HG03066 (cell line): Measurements from ENCODE around the gene TMEM98.
"Not testable (repeated sequence)": the region's sequence is repeated elsewhere in the genome, so short reads cannot be mapped to it uniquely, and the experiment has no call there.

Source experiments
- ATAC-seq: cut with Tn5 transposase; IDR thresholded peaks from one replicate; pipeline ENCODE4 v1.9.1; 2021; ENCODE audit warnings: low read depth; ENCODE audit not compliant: unreplicated experiment

The TMEM98 gene

GRCh38 chr17:32927724-32928585, at the start of gene TMEM98:
Gene TMEM98 (plus strand): TSS chr17:32928153. CDS start chr17:32931529, 3,376 bp downstream.
- ATAC-seq, result no peak

GRCh38 chr17:32878211-32878610, 49.7 kb upstream of the TMEM98 start:
- no peak for ATAC-seq

GRCh38 chr17:32879134-32879533, 48.8 kb upstream of the TMEM98 start:
- ATAC-seq, result no peak

GRCh38 chr17:32880671-32881453, 47.1 kb upstream of the TMEM98 start:
- ATAC-seq, result no peak

GRCh38 chr17:32882029-32882428, 45.9 kb upstream of the TMEM98 start:
- no peak for ATAC-seq

- no peak for ATAC-seq
Measured at GRCh38 chr17:32882734-32883133, 45.2 kb upstream of the TMEM98 start.

GRCh38 chr17:32886951-32887350, 41.0 kb upstream of the TMEM98 start:
- ATAC-seq, result not testable (repeated sequence)

GRCh38 chr17:32887410-32887809, 40.5 kb upstream of the TMEM98 start:
- ATAC-seq, result not testable (repeated sequence)

- ATAC-seq, result no peak
Measured at GRCh38 chr17:32894245-32894644, 33.7 kb upstream of the TMEM98 start.

- ATAC-seq, result no peak
Measured at GRCh38 chr17:32896647-32897258, 31.2 kb upstream of the TMEM98 start.

- no peak for ATAC-seq
Measured at GRCh38 chr17:32899236-32900013, 28.5 kb upstream of the TMEM98 start.

GRCh38 chr17:32901743-32902142, 26.2 kb upstream of the TMEM98 start:
- no peak for ATAC-seq

- no peak for ATAC-seq
Measured at GRCh38 chr17:32903774-32904673, 23.9 kb upstream of the TMEM98 start.

- no peak for ATAC-seq
Measured at GRCh38 chr17:32904891-32905290, 23.1 kb upstream of the TMEM98 start.

- no peak for ATAC-seq
Measured at GRCh38 chr17:32907583-32907982, 20.4 kb upstream of the TMEM98 start.

GRCh38 chr17:32909787-32910369, 18.1 kb upstream of the TMEM98 start:
- ATAC-seq, result no peak

GRCh38 chr17:32910769-32911168, 17.2 kb upstream of the TMEM98 start:
- ATAC-seq, result no peak

GRCh38 chr17:32912218-32912897, 15.6 kb upstream of the TMEM98 start:
- ATAC-seq, result no peak
